Sigmoid colon (tissue), 4 donors: Measurements from ENCODE around the gene COL25A1.

Experiments used
- POLR2AphosphoS5 ChIP-seq, 4 donors: sonication (generic); formaldehyde crosslinking; IDR thresholded peaks; one replicate each; pipeline ENCODE4 v1.6.1; 2017; ENCODE audit warnings: antibody characterized with exemption in 4 of 4
- TF ChIP-seq, protein P1 (sequence below), 4 experiments: fragments of 450-650 bp in 3 of 4; fragments of 200-600 bp in 1 of 4; IDR thresholded peaks; one replicate each; pipeline ENCODE4 v1.5.1; 2016 to 2019; ENCODE audit warnings: antibody characterized with exemption in 4 of 4, mild to moderate bottlenecking in 3 of 4, moderate library complexity in 2 of 4

DNA sequence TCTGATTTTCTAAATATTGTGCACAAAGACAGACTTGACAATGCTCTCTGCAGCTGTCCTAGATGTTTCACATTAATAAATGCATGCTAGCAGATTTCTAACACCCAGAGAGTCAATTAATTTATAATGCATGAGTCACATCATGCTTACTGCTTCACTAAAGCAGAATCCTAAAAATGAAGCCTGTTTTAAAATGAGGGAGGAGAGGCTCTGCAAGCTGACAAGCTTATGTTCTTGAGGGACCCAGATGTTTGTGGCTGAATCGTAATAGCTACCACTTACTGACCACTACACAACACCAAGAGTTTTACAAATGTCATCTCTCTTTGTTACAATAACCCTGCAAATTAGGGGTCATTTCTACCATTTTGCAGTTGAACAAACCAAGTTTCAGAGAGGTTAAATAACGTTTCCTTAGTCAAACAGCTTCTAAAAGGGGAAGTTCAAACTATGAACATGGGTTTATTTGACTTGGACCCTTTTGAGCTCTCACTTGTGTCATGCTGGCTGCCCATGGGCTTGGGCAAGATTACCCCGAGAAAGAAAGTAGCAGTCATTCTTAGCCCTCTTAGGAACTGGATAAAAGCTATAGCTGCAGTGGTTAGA lies 276.9 kb downstream of the COL25A1 start:
- TF ChIP-seq POLR2AphosphoS5 (IDR thresholded peaks at IDR 0.05): no peak
- TF ChIP-seq, protein P1, sequence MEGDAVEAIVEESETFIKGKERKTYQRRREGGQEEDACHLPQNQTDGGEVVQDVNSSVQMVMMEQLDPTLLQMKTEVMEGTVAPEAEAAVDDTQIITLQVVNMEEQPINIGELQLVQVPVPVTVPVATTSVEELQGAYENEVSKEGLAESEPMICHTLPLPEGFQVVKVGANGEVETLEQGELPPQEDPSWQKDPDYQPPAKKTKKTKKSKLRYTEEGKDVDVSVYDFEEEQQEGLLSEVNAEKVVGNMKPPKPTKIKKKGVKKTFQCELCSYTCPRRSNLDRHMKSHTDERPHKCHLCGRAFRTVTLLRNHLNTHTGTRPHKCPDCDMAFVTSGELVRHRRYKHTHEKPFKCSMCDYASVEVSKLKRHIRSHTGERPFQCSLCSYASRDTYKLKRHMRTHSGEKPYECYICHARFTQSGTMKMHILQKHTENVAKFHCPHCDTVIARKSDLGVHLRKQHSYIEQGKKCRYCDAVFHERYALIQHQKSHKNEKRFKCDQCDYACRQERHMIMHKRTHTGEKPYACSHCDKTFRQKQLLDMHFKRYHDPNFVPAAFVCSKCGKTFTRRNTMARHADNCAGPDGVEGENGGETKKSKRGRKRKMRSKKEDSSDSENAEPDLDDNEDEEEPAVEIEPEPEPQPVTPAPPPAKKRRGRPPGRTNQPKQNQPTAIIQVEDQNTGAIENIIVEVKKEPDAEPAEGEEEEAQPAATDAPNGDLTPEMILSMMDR (IDR thresholded peaks at IDR 0.05): no peak
